Adrenal gland (tissue), 12 donors: Measurements from ENCODE around the gene MCRIP1. TPM values are rescaled to one million over a fixed set of nuclear protein-coding genes. Genes with fewer than 3 reads are reported as not detected.

ENCODE experiments used
- DNase-seq, 7 donors: peaks; one replicate each; pipeline ENCODE4 v3.0.0-alpha.2; 2019 to 2020
- H3K27ac ChIP-seq, 5 donors: fragments of 200-600 bp; sonication (generic) in 4 of 5; 1 replicate in 3 of 5; 2 replicates in 2 of 5; pipeline versions ENCODE4 v1.5.1 to v1.8.0; 2016 to 2020; ENCODE audit warnings: mild to moderate bottlenecking in 1 of 5
- H3K27me3 ChIP-seq: fragments of 200-600 bp; 2 replicates; pipeline ENCODE4 v1.8.0; 2021
- H3K36me3 ChIP-seq, 2 donors: fragments of 200-600 bp; replicated peaks in 1 of 2; 1 replicate in 1 of 2; 2 replicates in 1 of 2; pipeline versions ENCODE4 v1.5.1 to v1.8.0; 2018 to 2022
- H3K4me1 ChIP-seq, 2 donors: fragments of 200-600 bp; replicated peaks in 1 of 2; 1 replicate in 1 of 2; 2 replicates in 1 of 2; pipeline versions ENCODE4 v1.5.1 to v1.8.0; 2018 to 2021
- H3K4me3 ChIP-seq, 4 donors: fragments of 200-600 bp; sonication (generic) in 3 of 4; one replicate each; pipeline ENCODE4 v1.5.1; 2016 to 2018
- H3K9me3 ChIP-seq, 3 donors: fragments of 200-600 bp; sonication (generic) in 1 of 3; replicated peaks in 1 of 3; 1 replicate in 2 of 3; 2 replicates in 1 of 3; pipeline versions ENCODE4 v1.5.1 to v1.8.0; 2016 to 2021
- CTCF ChIP-seq, 6 experiments: fragments of 450-650 bp in 4 of 6; fragments of 200-600 bp in 2 of 6; sonication (generic) in 1 of 6; IDR thresholded peaks; 1 replicate in 5 of 6; 2 replicates in 1 of 6; pipeline versions ENCODE4 v1.5.1 to v1.8.0; 2016 to 2021; ENCODE audit warnings: antibody characterized with exemption in 6 of 6, mild to moderate bottlenecking in 2 of 6, moderate library complexity in 1 of 6
- POLR2A ChIP-seq, 2 donors: fragments of 450-650 bp; IDR thresholded peaks; one replicate each; pipeline ENCODE4 v1.6.1; 2017; ENCODE audit warnings: antibody characterized with exemption in 2 of 2, mild to moderate bottlenecking in 2 of 2, moderate library complexity in 1 of 2
- WGBS, 4 donors: extraction: QIAGEN DNeasy Blood & Tissue Kit in 2 of 4; methylation state at CpG; one replicate each; pipeline versions ENCODE4 v1.1.5 to v1.1.7; 2013 to 2017; 5-methylcytosine and 5-hydroxymethylcytosine counted together
- intact Hi-C, 2 donors: fragments of 100-400 bp; cut with DNase I; formaldehyde crosslinking; loops; one replicate each; pipeline versions ENCODE4 v1.14.1 to v1.15.0; 2022 to 2023
- polyA plus RNA-seq, 3 donors: library from polyadenylated mRNA; stranded (reverse); fragments of 200-250 nt in 2 of 3; fragments of 350-450 nt in 1 of 3; fragmentation: Illumina TruSeq in 1 of 3; extraction: RNeasy Lipid Tissue Mini Kit (QIAGEN cat#74804) in 1 of 3; gene quantifications; one replicate each; pipeline ENCODE4 v1.2.3, GENCODE V29; 2013 to 2014
- total RNA-seq, 9 donors: library from RNA; depleted of rRNA in 4 of 9; stranded (reverse); fragments of >200 nt in 4 of 9; fragments of 120-200 nt in 1 of 9; fragmentation: NEBNext Ultra II Directional in 1 of 9; extraction: Animal tissue kit (Norgen Biotek cat#: 25700) in 1 of 9; gene quantifications; one replicate each; pipeline versions ENCODE4 v1.1.0 to v1.2.4, GENCODE V29; 2013 to 2023
- donor health status: healthy with polysubstance abuse.
- donor health status: Bipolar disorder and iron deficiency.
- donor health status: DM: yes; HTN: yes; CAD: no.
- donor health status: DM: no; HTN: no; CAD: no.
- donor health status: DM: no; HTN: no; CAD: no.
- donor health status: DM: yes; HTN: yes; CAD: no.

The MCRIP1 gene
- total and polyA plus RNA-seq, 12 donors = 5.0 to 248 (median 82.6) TPM

GRCh38 chr17:81833921-81834830, 1.1 kb upstream of the MCRIP1 start:
- Histone ChIP-seq H3K36me3 (no peaks in the 10 kb centered on the region), H3K4me3 (peak overlapping the region in 3 of 4 donors; percentile 48 to 93 (median 53)), H3K9me3 (no peaks in the 10 kb centered on the region), H3K27me3 (no peaks in the 10 kb centered on the region), H3K27ac (peak overlapping the region in 3 of 5 donors; percentile 81 to 89 (median 88)), H3K4me1 (peaks cover 16 to 22% of the 10 kb centered on the region in 2 donors)
- intact Hi-C loops = no loop called here
- no peak for DNase-seq
- 87 to 89% (median 88%) methylated on average over 25 to 31 of the region's 31 CpGs for WGBS, 4 donors
- no peak for TF ChIP-seq POLR2A (IDR thresholded peaks at IDR 0.05)
- TF ChIP-seq CTCF (IDR thresholded peaks at IDR 0.05) = no peak

GRCh38 chr17:81832608-81833159, 407 bp downstream of the MCRIP1 start:
- Histone ChIP-seq H3K4me1 (peaks cover 16 to 27% of the 10 kb centered on the region in 2 donors), H3K27me3 (no peaks in the 10 kb centered on the region), H3K4me3 (peak overlapping the region; percentile 35 to 68 (median 46)), H3K27ac (peak overlapping the region; percentile 39 to 82 (median 70)), H3K9me3 (no peaks in the 10 kb centered on the region), H3K36me3 (no peaks in the 10 kb centered on the region)
- peak in 3 of 7 donors; percentile 41 to 56 (median 52) for DNase-seq
- 0 to 1% (median 0%) methylated on average over 2 to 65 of the region's 65 CpGs for WGBS, 4 donors
- intact Hi-C loops = no loop called here
- no peak for TF ChIP-seq POLR2A (IDR thresholded peaks at IDR 0.05)
- no peak for TF ChIP-seq CTCF (IDR thresholded peaks at IDR 0.05)

GRCh38 chr17:81831957-81832607, 1.0 kb downstream of the MCRIP1 start:
- peak in 1 of 7 donors; percentile 54 for DNase-seq
- TF ChIP-seq POLR2A (IDR thresholded peaks at IDR 0.05) = no peak
- TF ChIP-seq CTCF (IDR thresholded peaks at IDR 0.05) = no peak
- no peaks in the 10 kb centered on the region for H3K36me3 ChIP-seq
- WGBS, 4 donors = 32 to 37% (median 36%) methylated on average over 18 of the region's 18 CpGs
- no peaks in the 10 kb centered on the region for H3K27me3 ChIP-seq
- peaks cover 16 to 27% of the 10 kb centered on the region in 2 donors for H3K4me1 ChIP-seq
- H3K4me3 ChIP-seq = peak overlapping the region; percentile 35 to 68 (median 46)
- intact Hi-C loops = no loop called here
- H3K9me3 ChIP-seq = no peaks in the 10 kb centered on the region
- peak overlapping the region; percentile 39 to 82 (median 70) for H3K27ac ChIP-seq

- no peak for DNase-seq
- Histone ChIP-seq H3K9me3 (no peaks in the 10 kb centered on the region), H3K36me3 (no peaks in the 10 kb centered on the region), H3K4me1 (peaks cover 16 to 27% of the 10 kb centered on the region in 2 donors), H3K4me3 (peak overlapping the region in 1 of 4 donors; percentile 53), H3K27me3 (no peaks in the 10 kb centered on the region), H3K27ac (peak overlapping the region in 2 of 5 donors; percentile 81 to 82)
- WGBS, 4 donors = 77 to 95% (median 85%) methylated on average over 5 to 7 of the region's 7 CpGs
- intact Hi-C loops = no loop called here
- TF ChIP-seq POLR2A (IDR thresholded peaks at IDR 0.05) (no peak), CTCF (IDR thresholded peaks at IDR 0.05) (no peak)
These were observed 1.5 kb downstream of the MCRIP1 start for GRCh38 chr17:81831563-81831956.
